ENCODE results near the gene SDC1. TPM values are rescaled to one million over a fixed set of nuclear protein-coding genes. Genes with fewer than 3 reads are reported as not detected.
"Not testable (repeated sequence)": the region's sequence is repeated elsewhere in the genome, so short reads cannot be mapped to it uniquely, and the experiment has no call there.

SDC1 gene
- polyA plus RNA-seq, 1 experiment = 17.9 TPM

- H3K9me3 ChIP-seq (ENCODE audit: control insufficient read depth, insufficient read depth, low read length) = no peaks in the 10 kb centered on the region; the same call in 1 of the 2 replicates
- no peak overlapping the region for H3K27ac ChIP-seq (ENCODE audit: low read depth, low read length)
- ChIA-PET POLR2A (interaction anchor here (1.4 kb wide), 1 partner anchor 54 kb away, joined by 3 read pairs; no protein-coding TSS in a partner anchor), CTCF (interaction anchor here (1.1 kb wide), 1 partner anchor 16 kb away, joined by 3 read pairs; no protein-coding TSS in a partner anchor)
- peaks cover 2% of the 10 kb centered on the region for H3K27me3 ChIP-seq (ENCODE audit: control insufficient read depth, insufficient read depth, low read length)
- TF ChIP-seq CTCF (IDR thresholded peaks at IDR 0.05; ENCODE audit: low read depth, low read length) = no peak
- no peak for DNase-seq (ENCODE audit: low read depth, low spot score)
- H3K4me3 ChIP-seq (ENCODE audit: low read depth, low read length) = no peak overlapping the region
These were observed 28.2 kb downstream of the SDC1 start for GRCh38 chr2:20196657-20197161.

- ChIA-PET POLR2A (no interaction called here), CTCF (no interaction called here)
- peaks cover 2% of the 10 kb centered on the region for H3K27me3 ChIP-seq (ENCODE audit: control insufficient read depth, insufficient read depth, low read length)
- TF ChIP-seq CTCF (IDR thresholded peaks at IDR 0.05; ENCODE audit: low read depth, low read length) = no peak
- H3K27ac ChIP-seq (ENCODE audit: low read depth, low read length) = no peak overlapping the region
- no peak for DNase-seq (ENCODE audit: low read depth, low spot score)
- H3K9me3 ChIP-seq (ENCODE audit: control insufficient read depth, insufficient read depth, low read length) = no peaks in the 10 kb centered on the region
- no peak overlapping the region for H3K4me3 ChIP-seq (ENCODE audit: low read depth, low read length)
These were observed 28.8 kb downstream of the SDC1 start for GRCh38 chr2:20196053-20196656.

- ChIA-PET POLR2A (no interaction called here), CTCF (no interaction called here)
- no peaks in the 10 kb centered on the region for H3K9me3 ChIP-seq (ENCODE audit: control insufficient read depth, insufficient read depth, low read length)
- peaks cover 2% of the 10 kb centered on the region for H3K27me3 ChIP-seq (ENCODE audit: control insufficient read depth, insufficient read depth, low read length)
- DNase-seq (ENCODE audit: low read depth, low spot score) = no peak
- no peak overlapping the region for H3K27ac ChIP-seq (ENCODE audit: low read depth, low read length)
- no peak for TF ChIP-seq CTCF (IDR thresholded peaks at IDR 0.05; ENCODE audit: low read depth, low read length)
- no peak overlapping the region for H3K4me3 ChIP-seq (ENCODE audit: low read depth, low read length)
These were observed 29.4 kb downstream of the SDC1 start for GRCh38 chr2:20195431-20196033.

GRCh38 chr2:20195016-20195411 lies 29.9 kb downstream of the SDC1 start:
- H3K27ac ChIP-seq (ENCODE audit: low read depth, low read length); H3K9me3 ChIP-seq (ENCODE audit: control insufficient read depth, insufficient read depth, low read length); CTCF ChIA-PET; POLR2A ChIA-PET; H3K4me3 ChIP-seq (ENCODE audit: low read depth, low read length); H3K27me3 ChIP-seq (ENCODE audit: control insufficient read depth, insufficient read depth, low read length); DNase-seq (ENCODE audit: low read depth, low spot score): not testable (repeated sequence)

GRCh38 chr2:20194097-20195015 lies 30.6 kb downstream of the SDC1 start:
- Histone ChIP-seq H3K4me3 (ENCODE audit: low read depth, low read length) (no peak overlapping the region), H3K27ac (ENCODE audit: low read depth, low read length) (no peak overlapping the region), H3K27me3 (ENCODE audit: control insufficient read depth, insufficient read depth, low read length) (peaks cover 2% of the 10 kb centered on the region), H3K9me3 (ENCODE audit: control insufficient read depth, insufficient read depth, low read length) (no peaks in the 10 kb centered on the region)
- DNase-seq (ENCODE audit: low read depth, low spot score) = no peak
- no peak for TF ChIP-seq CTCF (IDR thresholded peaks at IDR 0.05; ENCODE audit: low read depth, low read length)
- ChIA-PET POLR2A (no interaction called here), CTCF (no interaction called here)
